ENCODE results near the gene MUC5B.
"Not testable (repeated sequence)": the region's sequence is repeated elsewhere in the genome, so short reads cannot be mapped to it uniquely, and the experiment has no call there.

MUC5B gene

DNA sequence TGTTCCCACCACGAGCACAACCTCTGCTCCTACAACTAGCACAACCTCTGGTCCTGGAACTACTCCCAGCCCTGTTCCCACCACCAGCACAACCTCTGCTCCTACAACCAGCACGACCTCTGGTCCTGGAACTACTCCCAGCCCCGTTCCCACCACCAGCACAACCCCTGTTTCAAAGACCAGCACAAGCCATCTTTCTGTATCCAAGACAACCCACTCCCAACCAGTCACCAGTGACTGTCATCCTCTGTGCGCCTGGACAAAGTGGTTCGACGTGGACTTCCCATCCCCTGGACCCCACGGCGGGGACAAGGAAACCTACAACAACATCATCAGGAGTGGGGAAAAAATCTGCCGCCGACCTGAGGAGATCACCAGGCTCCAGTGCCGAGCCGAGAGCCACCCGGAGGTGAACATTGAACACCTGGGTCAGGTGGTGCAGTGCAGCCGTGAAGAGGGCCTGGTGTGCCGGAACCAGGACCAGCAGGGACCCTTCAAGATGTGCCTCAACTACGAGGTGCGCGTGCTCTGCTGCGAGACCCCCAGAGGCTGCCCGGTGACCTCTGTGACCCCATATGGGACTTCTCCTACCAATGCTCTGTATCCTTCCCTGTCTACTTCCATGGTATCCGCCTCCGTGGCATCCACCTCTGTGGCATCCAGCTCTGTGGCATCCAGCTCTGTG lies 30.9 kb upstream of the MUC5B start:
- not testable (repeated sequence) for DNase-seq

DNA sequence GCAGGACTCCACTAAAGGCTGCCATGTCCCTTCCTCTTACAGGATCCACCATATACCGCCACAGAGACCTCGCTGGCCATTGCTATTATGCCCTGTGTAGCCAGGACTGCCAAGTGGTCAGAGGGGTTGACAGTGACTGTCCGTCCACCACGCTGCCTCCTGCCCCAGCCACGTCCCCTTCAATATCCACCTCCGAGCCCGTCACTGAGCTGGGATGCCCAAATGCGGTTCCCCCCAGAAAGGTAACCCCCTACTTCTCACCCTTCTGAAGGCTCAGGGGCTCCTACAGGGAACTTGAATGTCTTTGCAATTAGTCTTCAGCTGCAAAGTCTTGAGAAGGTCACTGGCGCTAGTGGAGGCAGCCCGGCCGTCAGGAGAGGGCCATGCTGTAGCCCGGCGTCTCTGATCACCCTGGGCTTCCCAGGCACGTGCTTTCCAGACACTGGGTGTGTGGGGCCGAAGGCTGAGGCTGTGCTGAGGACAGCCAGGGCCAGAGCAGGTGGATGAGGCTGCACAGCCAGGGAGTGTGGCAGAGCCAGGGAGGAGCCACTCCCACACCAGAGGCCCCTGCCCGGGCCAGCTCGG lies 30.0 kb upstream of the MUC5B start:
- no peak for DNase-seq

DNA sequence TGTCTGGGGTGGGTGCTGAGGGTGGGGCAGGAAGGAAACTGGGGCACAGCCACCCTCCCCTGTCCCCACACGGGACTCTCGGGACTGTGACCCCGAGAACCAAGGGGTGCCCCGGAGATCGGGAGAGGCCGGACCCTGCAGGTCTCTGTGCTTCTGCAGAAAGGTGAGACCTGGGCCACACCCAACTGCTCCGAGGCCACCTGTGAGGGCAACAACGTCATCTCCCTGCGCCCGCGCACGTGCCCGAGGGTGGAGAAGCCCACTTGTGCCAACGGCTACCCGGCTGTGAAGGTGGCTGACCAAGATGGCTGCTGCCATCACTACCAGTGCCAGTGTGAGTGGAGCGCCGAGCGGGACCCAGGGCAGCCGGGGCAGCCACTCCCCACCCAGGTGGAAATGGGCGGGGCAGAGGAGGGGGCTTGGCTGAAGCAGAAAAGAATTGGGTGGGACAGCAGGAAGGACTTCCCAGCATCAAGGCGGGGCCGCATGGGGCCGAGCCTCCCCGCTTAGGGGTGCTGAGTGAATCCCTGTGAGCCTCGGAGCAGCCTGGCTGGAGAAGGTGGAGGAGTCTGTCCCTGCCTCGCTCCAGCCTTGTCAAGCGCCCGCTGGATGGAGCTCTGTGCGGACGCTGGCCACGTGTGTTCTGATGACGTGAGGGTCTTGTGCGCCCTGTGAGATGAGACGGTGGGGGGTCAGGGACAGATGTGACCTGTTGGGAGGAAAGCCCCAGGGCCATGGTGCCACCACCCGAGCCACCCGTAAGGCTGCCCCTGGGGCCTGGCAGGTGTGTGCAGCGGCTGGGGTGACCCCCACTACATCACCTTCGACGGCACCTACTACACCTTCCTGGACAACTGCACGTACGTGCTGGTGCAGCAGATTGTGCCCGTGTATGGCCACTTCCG lies 29.3 kb upstream of the MUC5B start:
- no peak for DNase-seq

DNA sequence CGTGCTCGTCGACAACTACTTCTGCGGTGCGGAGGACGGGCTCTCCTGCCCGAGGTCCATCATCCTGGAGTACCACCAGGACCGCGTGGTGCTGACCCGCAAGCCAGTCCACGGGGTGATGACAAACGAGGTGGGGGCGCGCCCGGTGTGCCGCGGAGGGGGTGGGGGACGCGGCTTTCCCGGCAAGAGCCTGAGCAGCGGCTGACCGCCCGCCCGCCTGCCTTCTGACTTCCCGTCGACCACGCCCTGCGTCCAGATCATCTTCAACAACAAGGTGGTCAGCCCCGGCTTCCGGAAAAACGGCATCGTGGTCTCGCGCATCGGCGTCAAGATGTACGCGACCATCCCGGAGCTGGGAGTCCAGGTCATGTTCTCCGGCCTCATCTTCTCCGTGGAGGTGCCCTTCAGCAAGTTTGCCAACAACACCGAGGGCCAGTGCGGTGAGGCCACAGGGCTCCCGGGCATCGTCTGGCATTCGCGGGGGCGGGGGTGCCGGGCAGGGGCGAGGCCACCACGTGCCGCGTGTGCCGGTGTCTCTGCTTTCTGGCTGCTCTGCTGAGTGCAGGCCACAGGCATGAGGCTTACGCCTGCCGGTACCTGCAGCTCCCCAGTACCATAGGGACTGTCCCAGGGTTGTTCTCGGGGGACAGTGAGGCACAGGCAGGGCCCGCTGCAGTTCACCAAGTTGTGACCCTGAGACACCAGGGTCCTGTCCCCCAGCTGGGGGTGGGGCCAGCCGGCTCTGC lies 28.5 kb upstream of the MUC5B start:
- no peak for DNase-seq

- no peak for DNase-seq
Observed at GRCh38 chr11:1194977-1195681, 27.7 kb upstream of the MUC5B start.

- no peak for DNase-seq
Observed at GRCh38 chr11:1195682-1196515, 27.0 kb upstream of the MUC5B start.

DNA sequence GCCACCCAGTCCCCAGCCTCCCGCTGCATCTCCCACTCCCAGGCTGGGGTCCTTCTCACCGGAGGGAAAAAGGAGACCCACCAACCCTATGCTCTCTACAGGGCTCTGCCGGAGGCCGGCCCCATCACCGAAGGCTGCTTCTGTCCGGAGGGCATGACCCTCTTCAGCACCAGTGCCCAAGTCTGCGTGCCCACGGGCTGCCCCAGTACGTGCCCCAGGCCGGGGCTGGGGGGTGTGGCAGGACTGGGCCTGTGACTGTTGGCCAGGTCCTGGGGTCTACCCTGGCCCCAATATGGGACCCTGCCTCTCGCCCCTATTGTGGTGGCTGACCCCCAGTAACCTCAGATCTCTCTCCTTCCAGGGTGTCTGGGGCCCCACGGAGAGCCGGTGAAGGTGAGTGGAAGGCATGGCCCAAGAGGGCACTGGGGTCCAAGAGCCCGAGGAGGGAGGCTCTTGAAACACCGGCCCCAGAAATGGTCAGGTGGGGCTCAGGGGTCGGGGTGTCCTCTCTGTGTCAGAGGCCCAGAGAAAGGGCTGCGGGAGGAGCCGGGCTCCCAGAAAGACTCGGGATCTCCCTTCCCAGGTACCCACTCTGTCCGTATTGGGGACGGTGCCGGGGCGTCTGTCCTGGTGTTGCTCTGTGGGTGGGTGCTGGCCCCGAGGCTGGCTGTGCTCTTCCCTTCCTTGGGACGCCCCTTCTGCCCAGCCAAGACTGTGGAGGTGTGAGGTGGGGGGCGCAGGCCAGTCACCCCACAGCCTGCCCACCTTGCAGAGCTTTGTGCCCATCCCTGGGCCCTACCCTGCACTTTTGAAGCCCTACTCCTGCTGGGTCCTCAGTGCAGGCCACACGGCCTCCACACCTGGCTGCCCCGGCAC lies 26.1 kb upstream of the MUC5B start:
- no peak for DNase-seq

DNA sequence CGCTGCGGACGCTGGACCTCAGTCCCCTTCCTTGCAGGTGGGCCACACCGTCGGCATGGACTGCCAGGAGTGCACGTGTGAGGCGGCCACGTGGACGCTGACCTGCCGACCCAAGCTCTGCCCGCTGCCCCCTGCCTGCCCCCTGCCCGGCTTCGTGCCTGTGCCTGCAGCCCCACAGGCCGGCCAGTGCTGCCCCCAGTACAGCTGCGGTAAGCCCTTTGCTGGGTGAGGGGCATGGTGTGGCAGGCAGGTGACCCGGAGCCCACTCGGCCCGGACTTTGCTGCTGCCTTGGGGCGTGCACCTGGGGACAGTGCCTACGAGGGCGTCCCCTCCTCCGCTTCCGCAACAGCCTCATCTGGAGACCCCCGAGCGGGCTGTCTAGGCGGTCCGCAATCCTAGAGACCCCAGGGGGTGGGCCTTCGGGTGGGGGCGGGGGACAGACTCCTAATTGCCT lies 25.4 kb upstream of the MUC5B start:
- DNase-seq: no peak

- no peak for DNase-seq
Observed at GRCh38 chr11:1197886-1198560, 24.8 kb upstream of the MUC5B start.

- no peak for DNase-seq
Observed at GRCh38 chr11:1198561-1199240, 24.2 kb upstream of the MUC5B start.

DNA sequence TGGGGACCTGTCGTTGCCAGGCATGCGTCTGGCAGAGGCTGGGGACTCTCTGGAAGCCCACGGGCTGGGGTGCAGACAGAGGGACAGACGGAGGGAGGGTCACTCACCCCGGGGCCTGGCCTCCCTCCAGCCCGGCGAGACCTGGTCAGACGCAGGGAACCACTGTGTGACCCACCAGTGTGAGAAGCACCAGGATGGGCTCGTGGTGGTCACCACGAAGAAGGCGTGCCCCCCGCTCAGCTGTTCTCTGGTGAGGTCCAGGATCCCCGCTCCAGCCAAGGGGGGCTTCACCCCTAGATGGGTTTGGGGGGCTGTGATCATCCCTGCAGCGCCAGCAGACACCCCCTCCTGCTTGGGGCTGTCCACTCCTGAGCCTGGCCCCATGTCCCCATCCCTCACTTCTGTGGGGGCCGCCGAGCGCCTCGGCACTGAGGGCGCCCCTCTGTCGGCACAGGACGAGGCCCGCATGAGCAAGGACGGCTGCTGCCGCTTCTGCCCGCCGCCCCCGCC lies 23.6 kb upstream of the MUC5B start:
- no peak for DNase-seq

DNA sequence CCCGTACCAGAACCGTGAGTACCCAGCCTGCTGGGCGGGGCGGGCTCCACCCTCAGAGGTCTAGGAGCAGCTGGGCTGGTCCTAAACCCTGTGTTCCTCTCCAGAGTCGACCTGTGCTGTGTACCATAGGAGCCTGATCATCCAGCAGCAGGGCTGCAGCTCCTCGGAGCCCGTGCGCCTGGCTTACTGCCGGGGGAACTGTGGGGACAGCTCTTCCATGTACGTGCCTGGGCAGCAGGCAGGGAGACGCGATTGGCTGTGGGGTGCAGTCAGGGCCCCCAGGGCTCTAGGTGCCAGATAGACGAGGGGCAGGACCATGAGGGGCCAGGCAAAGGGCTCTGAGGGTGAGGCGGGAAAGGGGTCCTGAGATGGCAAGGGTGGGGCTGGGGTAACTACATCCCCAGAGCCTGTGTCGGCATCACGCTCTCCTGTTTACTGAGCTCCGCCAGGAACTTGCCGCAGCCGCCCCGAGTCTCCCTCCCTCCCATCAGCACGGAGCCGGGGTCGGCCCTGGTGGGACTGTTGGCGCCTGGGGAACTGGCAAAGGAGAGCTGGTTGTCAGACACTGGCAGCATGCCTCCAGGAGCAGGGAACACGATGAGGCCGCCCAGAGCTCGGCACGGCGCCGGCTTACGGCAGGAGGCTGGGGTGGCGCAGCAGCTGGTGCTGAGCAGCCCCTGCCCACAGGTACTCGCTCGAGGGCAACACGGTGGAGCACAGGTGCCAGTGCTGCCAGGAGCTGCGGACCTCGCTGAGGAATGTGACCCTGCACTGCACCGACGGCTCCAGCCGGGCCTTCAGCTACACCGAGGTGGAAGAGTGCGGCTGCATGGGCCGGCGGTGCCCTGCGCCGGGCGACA lies 22.9 kb upstream of the MUC5B start:
- no peak for DNase-seq

DNA sequence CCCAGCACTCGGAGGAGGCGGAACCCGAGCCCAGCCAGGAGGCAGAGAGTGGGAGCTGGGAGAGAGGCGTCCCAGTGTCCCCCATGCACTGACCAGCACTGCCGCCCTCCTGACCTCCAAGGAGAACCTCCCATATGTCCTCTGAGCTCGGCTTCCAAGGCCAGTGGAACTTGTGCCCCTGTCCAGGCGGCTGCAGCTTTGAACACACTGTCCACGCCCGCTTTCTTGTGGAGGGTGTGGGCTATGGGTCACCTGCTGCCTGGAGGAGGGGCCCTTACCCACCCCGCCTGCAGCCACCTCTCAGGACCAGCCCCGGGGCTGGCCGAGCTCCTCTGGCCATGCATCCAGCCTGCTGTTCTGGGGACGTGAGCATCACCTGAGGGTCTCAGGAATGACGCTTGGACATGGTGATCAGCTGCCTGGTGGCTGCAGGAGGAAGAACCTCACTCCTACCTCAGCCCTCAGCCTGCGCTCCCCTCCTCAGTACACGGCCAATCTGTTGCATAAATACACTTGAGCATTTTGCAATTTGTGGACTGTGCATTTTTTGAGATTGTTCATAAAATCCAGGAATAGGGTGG lies 22.2 kb upstream of the MUC5B start:
- no peak for DNase-seq

- DNase-seq: no peak
Observed at GRCh38 chr11:1201395-1202153, 21.3 kb upstream of the MUC5B start.

DNA sequence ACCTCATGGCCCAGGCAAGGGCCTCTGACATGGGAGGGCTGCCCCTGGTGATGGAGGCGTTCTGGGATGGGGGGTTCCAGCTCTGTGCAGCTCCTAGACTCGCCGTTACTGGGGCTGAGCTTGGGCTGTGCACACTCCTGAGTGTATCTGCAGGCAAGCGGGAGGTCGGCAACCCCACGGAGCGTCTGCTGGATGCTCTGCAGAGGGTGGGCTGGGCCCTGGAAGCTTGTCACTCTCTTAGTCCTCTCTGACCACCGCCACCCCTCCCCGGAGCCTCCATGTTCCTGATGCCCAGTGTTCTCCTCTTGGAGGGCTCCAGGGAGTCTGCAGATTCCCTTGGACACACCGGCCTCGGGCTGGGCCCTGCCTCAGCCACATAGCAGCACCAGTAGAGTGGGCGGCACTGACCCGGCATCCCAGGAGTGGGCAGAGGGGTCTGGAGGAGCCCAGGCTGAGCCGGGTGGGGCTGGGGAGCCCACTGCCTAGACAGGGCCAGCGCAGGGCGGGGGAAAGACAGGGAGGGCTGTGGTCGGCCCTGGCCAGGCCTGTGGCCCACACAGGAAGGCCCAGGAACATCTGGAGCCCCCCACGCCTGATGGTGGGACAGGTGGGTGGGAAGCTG lies 20.6 kb upstream of the MUC5B start:
- DNase-seq: no peak

GRCh38 chr11:1202776-1203504 lies 19.9 kb upstream of the MUC5B start:
- peak; percentile 63 for DNase-seq
